Mesendoderm (in vitro differentiated cells): ENCODE results near the gene CPLX4.

Experiments
- DNase-seq: peaks from one replicate; pipeline ENCODE4 v3.0.0; 2013
- H2AK5ac ChIP-seq: 2 replicates; pipeline ENCODE4 v1.6.1; 2013; ENCODE audit warnings: low read length, inconsistent platforms
- H2BK120ac ChIP-seq: 2 replicates; pipeline ENCODE4 v1.6.1; 2013; ENCODE audit warnings: low read depth, mild to moderate bottlenecking, low read length, moderate library complexity, mixed read lengths
- H2BK15ac ChIP-seq: replicated peaks from 2 replicates; pipeline ENCODE4 v1.6.1; 2013; ENCODE audit warnings: low read depth, mild to moderate bottlenecking, moderate library complexity
- H2BK5ac ChIP-seq: 2 replicates; pipeline ENCODE4 v1.6.1; 2013; ENCODE audit warnings: low read length, inconsistent platforms
- H3K18ac ChIP-seq: 2 replicates; pipeline ENCODE4 v1.6.1; 2013; ENCODE audit warnings: mild to moderate bottlenecking, low read length, mixed read lengths
- H3K23ac ChIP-seq: one replicate; pipeline ENCODE4 v1.6.1; 2013; ENCODE audit warnings: low read length
- H3K27ac ChIP-seq: 2 replicates; pipeline ENCODE4 v1.5.1; 2013; ENCODE audit warnings: low read depth, mild to moderate bottlenecking, inconsistent platforms, low read length, moderate library complexity
- H3K27me3 ChIP-seq: 2 replicates; pipeline ENCODE4 v1.6.1; 2013; ENCODE audit warnings: low read length, control low read depth, mild to moderate bottlenecking, inconsistent platforms; ENCODE audit not compliant: insufficient read depth, poor library complexity
- H3K36me3 ChIP-seq: 2 replicates; pipeline ENCODE4 v1.6.1; 2013; ENCODE audit warnings: low read length, inconsistent platforms; ENCODE audit not compliant: control insufficient read depth, insufficient read depth
- H3K4ac ChIP-seq: one replicate; pipeline ENCODE4 v1.6.1; 2013; ENCODE audit warnings: low read depth, mild to moderate bottlenecking, low read length, moderate library complexity
- H3K4me1 ChIP-seq: 2 replicates; pipeline ENCODE4 v1.6.1; 2013; ENCODE audit warnings: low read depth, low read length, inconsistent platforms; ENCODE audit not compliant: control insufficient read depth
- H3K4me2 ChIP-seq: 2 replicates; pipeline ENCODE4 v1.6.1; 2013; ENCODE audit warnings: low read length
- H3K4me3 ChIP-seq: 2 replicates; pipeline ENCODE4 v1.5.1; 2013; ENCODE audit warnings: mild to moderate bottlenecking, low read length
- H3K56ac ChIP-seq: one replicate; pipeline ENCODE4 v1.6.1; 2013; ENCODE audit warnings: low read length
- H3K79me1 ChIP-seq: 2 replicates; pipeline ENCODE4 v1.6.1; 2013; ENCODE audit warnings: low read length, inconsistent platforms
- H3K79me2 ChIP-seq: 2 replicates; pipeline ENCODE4 v1.6.1; 2013; ENCODE audit warnings: mild to moderate bottlenecking, low read length; ENCODE audit not compliant: control insufficient read depth, insufficient read depth
- H3K9ac ChIP-seq: 2 replicates; pipeline ENCODE4 v1.6.1; 2013; ENCODE audit warnings: low read length, inconsistent platforms
- H4K5ac ChIP-seq: one replicate; pipeline ENCODE4 v1.6.1; 2013; ENCODE audit warnings: low read length
- H4K8ac ChIP-seq: one replicate; pipeline ENCODE4 v1.6.1; 2013; ENCODE audit warnings: low read depth, mild to moderate bottlenecking, control low read depth, low read length, moderate library complexity
- WGBS: extraction: QIAGEN DNeasy Blood & Tissue Kit; methylation state at CpG from one replicate; pipeline ENCODE4 v1.1.7; 2013; ENCODE audit warnings: low lambda C conversion rate, missing lambda C conversion rate; ENCODE audit not compliant: insufficient coverage; ENCODE audit errors: extremely low coverage; 5-methylcytosine and 5-hydroxymethylcytosine counted together

Gene CPLX4

GRCh38 chr18:59357928-59358327, 39.5 kb upstream of the CPLX4 start:
- Histone ChIP-seq H3K27me3 (no peaks in the 10 kb centered on the region), H3K23ac (no peak overlapping the region), H4K8ac (no peak overlapping the region), H2BK15ac (no peak overlapping the region), H3K79me1 (peaks cover 5% of the 10 kb centered on the region), H2BK5ac (no peak overlapping the region), H2AK5ac (no peak overlapping the region), H3K9ac (peak overlapping the region; percentile 98), H2BK120ac (no peak overlapping the region), H3K27ac (no peak overlapping the region), H3K4me3 (peak overlapping the region; percentile 31), H3K18ac (no peak overlapping the region), H3K36me3 (no peaks in the 10 kb centered on the region), H3K56ac (peak overlapping the region; percentile 63), H4K5ac (no peak overlapping the region), H3K79me2 (peaks cover 8% of the 10 kb centered on the region), H3K4ac (no peak overlapping the region), H3K4me2 (peak overlapping the region; percentile 69), H3K4me1 (no peaks in the 10 kb centered on the region)
- no CpG with 5 or more reads among the region's 4 CpGs for WGBS
- DNase-seq, result no peak

- no peak overlapping the region for H3K56ac ChIP-seq
- WGBS, result no CpG with 5 or more reads among the region's 2 CpGs
- no peak for DNase-seq
- peaks cover 8% of the 10 kb centered on the region for H3K79me2 ChIP-seq
- H3K4me2 ChIP-seq, result no peak overlapping the region
- peaks cover 5% of the 10 kb centered on the region for H3K36me3 ChIP-seq
- H4K5ac ChIP-seq, result no peak overlapping the region
- H3K79me1 ChIP-seq, result peaks cover 5% of the 10 kb centered on the region
- no peak overlapping the region for H2BK120ac ChIP-seq
- no peak overlapping the region for H3K4ac ChIP-seq
- H3K18ac ChIP-seq, result no peak overlapping the region
- no peak overlapping the region for H3K27ac ChIP-seq
- H2BK5ac ChIP-seq, result no peak overlapping the region
- no peak overlapping the region for H2BK15ac ChIP-seq
- H3K4me3 ChIP-seq, result no peak overlapping the region
- no peak overlapping the region for H4K8ac ChIP-seq
- H3K27me3 ChIP-seq, result no peaks in the 10 kb centered on the region
- H3K4me1 ChIP-seq, result no peaks in the 10 kb centered on the region
- no peak overlapping the region for H3K23ac ChIP-seq
- no peak overlapping the region for H3K9ac ChIP-seq
- no peak overlapping the region for H2AK5ac ChIP-seq
Measured at GRCh38 chr18:59354731-59355130, 36.3 kb upstream of the CPLX4 start.

GRCh38 chr18:59353079-59353680, 34.7 kb upstream of the CPLX4 start:
- H3K4me3 ChIP-seq, result no peak overlapping the region
- no peak overlapping the region for H3K27ac ChIP-seq
- H3K18ac ChIP-seq, result no peak overlapping the region
- H3K23ac ChIP-seq, result no peak overlapping the region
- no peak overlapping the region for H3K4me2 ChIP-seq
- no peak for DNase-seq
- no peak overlapping the region for H4K8ac ChIP-seq
- H2AK5ac ChIP-seq, result no peak overlapping the region
- H3K27me3 ChIP-seq, result no peaks in the 10 kb centered on the region
- H3K36me3 ChIP-seq, result peaks cover 5% of the 10 kb centered on the region
- H3K56ac ChIP-seq, result no peak overlapping the region
- no CpG with 5 or more reads among the region's 4 CpGs for WGBS
- H4K5ac ChIP-seq, result no peak overlapping the region
- H3K4me1 ChIP-seq, result no peaks in the 10 kb centered on the region
- H2BK120ac ChIP-seq, result no peak overlapping the region
- no peak overlapping the region for H3K9ac ChIP-seq
- no peak overlapping the region for H3K4ac ChIP-seq
- H2BK5ac ChIP-seq, result no peak overlapping the region
- H3K79me1 ChIP-seq, result peaks cover 2% of the 10 kb centered on the region
- H3K79me2 ChIP-seq, result peaks cover 5% of the 10 kb centered on the region
- no peak overlapping the region for H2BK15ac ChIP-seq

GRCh38 chr18:59352250-59352855, 33.9 kb upstream of the CPLX4 start:
- WGBS, result no CpG with 5 or more reads among the region's 3 CpGs
- peaks cover 2% of the 10 kb centered on the region for H3K79me1 ChIP-seq
- no peak overlapping the region for H2AK5ac ChIP-seq
- H4K5ac ChIP-seq, result no peak overlapping the region
- H3K36me3 ChIP-seq, result peaks cover 5% of the 10 kb centered on the region
- H3K56ac ChIP-seq, result no peak overlapping the region
- H3K27me3 ChIP-seq, result no peaks in the 10 kb centered on the region
- no peaks in the 10 kb centered on the region for H3K4me1 ChIP-seq
- no peak overlapping the region for H3K9ac ChIP-seq
- H3K27ac ChIP-seq, result no peak overlapping the region
- no peak overlapping the region for H3K4me2 ChIP-seq
- no peak overlapping the region for H3K23ac ChIP-seq
- no peak overlapping the region for H2BK5ac ChIP-seq
- H3K18ac ChIP-seq, result no peak overlapping the region
- DNase-seq, result no peak
- H3K79me2 ChIP-seq, result peaks cover 3% of the 10 kb centered on the region
- H3K4ac ChIP-seq, result no peak overlapping the region
- no peak overlapping the region for H2BK120ac ChIP-seq
- no peak overlapping the region for H3K4me3 ChIP-seq
- no peak overlapping the region for H2BK15ac ChIP-seq
- H4K8ac ChIP-seq, result no peak overlapping the region

- Histone ChIP-seq H2BK15ac (no peak overlapping the region), H3K79me2 (peaks cover 2% of the 10 kb centered on the region), H3K56ac (no peak overlapping the region), H3K18ac (no peak overlapping the region), H4K8ac (no peak overlapping the region), H3K27me3 (no peaks in the 10 kb centered on the region), H2AK5ac (no peak overlapping the region), H4K5ac (no peak overlapping the region), H3K23ac (no peak overlapping the region), H3K9ac (no peak overlapping the region), H3K4me3 (no peak overlapping the region), H3K79me1 (no peaks in the 10 kb centered on the region), H2BK120ac (no peak overlapping the region), H3K27ac (no peak overlapping the region), H3K4ac (no peak overlapping the region), H2BK5ac (no peak overlapping the region), H3K36me3 (peaks cover 2% of the 10 kb centered on the region), H3K4me2 (no peak overlapping the region), H3K4me1 (no peaks in the 10 kb centered on the region)
- no CpG with 5 or more reads among the region's 4 CpGs for WGBS
- DNase-seq, result no peak
Measured at GRCh38 chr18:59345556-59345955, 27.1 kb upstream of the CPLX4 start.

- Histone ChIP-seq H4K8ac (no peak overlapping the region), H3K27ac (no peak overlapping the region), H3K18ac (no peak overlapping the region), H3K79me1 (no peaks in the 10 kb centered on the region), H3K27me3 (no peaks in the 10 kb centered on the region), H2BK5ac (no peak overlapping the region), H3K79me2 (peaks cover 2% of the 10 kb centered on the region), H3K56ac (no peak overlapping the region), H3K4me1 (no peaks in the 10 kb centered on the region), H3K36me3 (peaks cover 2% of the 10 kb centered on the region), H4K5ac (no peak overlapping the region), H3K4ac (no peak overlapping the region), H2BK15ac (no peak overlapping the region), H2AK5ac (no peak overlapping the region), H3K4me2 (no peak overlapping the region), H2BK120ac (no peak overlapping the region), H3K9ac (no peak overlapping the region), H3K23ac (no peak overlapping the region), H3K4me3 (no peak overlapping the region)
- WGBS, result no CpG with 5 or more reads among the region's 1 CpG
- no peak for DNase-seq
Measured at GRCh38 chr18:59344996-59345395, 26.5 kb upstream of the CPLX4 start.
